Activated naive CD8-positive, alpha-beta T cell treated with anti-CD3 and anti-CD28 coated beads, Interleukin-2, amount 50 U/mL, for 24 hours (primary cell): Measurements from ENCODE around the gene MAD1L1.
"Not testable (repeated sequence)": the region's sequence is repeated elsewhere in the genome, so short reads cannot be mapped to it uniquely, and the experiment has no call there.

ENCODE experiments used
- ATAC-seq: fragments of 150-1000 bp; cut with Tn5 transposase; one replicate; pipeline ENCODE4 v1.10.0; 2021
- DNase-seq: peaks from one replicate; pipeline ENCODE4 v3.0.0; 2021
- H3K27ac Mint-ChIP-seq: one replicate; pipeline ENCODE4 v1.8.0; 2021; ENCODE audit warnings: mild to moderate bottlenecking, mixed read lengths
- H3K27me3 Mint-ChIP-seq: one replicate; pipeline ENCODE4 v1.8.0; 2021; ENCODE audit warnings: mixed read lengths
- H3K36me3 Mint-ChIP-seq: one replicate; pipeline ENCODE4 v1.8.0; 2021; ENCODE audit warnings: low read depth, mixed read lengths
- H3K4me1 Mint-ChIP-seq: one replicate; pipeline ENCODE4 v1.8.0; 2021; ENCODE audit warnings: mixed read lengths
- H3K4me3 Mint-ChIP-seq: one replicate; pipeline ENCODE4 v1.8.0; 2021; ENCODE audit warnings: mild to moderate bottlenecking, moderate library complexity, mixed read lengths
- H3K9me3 Mint-ChIP-seq: one replicate; pipeline ENCODE4 v1.8.0; 2021; ENCODE audit warnings: mixed read lengths

The MAD1L1 gene

DNA sequence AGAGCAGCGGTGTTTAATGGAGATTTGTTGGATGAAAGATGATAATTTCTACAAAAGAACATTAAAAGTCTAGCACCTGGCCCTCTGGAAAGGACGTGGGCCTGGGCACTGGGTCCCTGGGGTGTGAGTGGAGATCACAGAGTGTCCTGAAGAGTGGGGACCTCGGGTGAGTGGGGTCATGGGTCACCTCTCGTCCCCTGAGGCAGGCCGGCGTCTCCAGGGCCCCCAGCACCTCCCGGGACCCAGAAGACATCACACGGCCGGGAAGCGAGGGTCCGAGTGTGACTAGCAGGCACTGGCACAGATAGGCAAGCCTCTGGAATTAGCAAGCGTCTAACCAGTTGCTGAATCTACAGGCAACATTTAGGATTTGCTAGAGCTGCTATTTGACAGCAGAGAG, 257.2 kb downstream of the MAD1L1 start:
- DNase-seq (no peak), ATAC-seq (no peak)
- Mint-ChIP-seq H3K36me3 (peaks cover 10% of the 10 kb centered on the region), H3K4me3 (no peak overlapping the region), H3K4me1 (peaks cover 6% of the 10 kb centered on the region), H3K9me3 (no peaks in the 10 kb centered on the region), H3K27ac (no peak overlapping the region), H3K27me3 (no peaks in the 10 kb centered on the region)

DNA sequence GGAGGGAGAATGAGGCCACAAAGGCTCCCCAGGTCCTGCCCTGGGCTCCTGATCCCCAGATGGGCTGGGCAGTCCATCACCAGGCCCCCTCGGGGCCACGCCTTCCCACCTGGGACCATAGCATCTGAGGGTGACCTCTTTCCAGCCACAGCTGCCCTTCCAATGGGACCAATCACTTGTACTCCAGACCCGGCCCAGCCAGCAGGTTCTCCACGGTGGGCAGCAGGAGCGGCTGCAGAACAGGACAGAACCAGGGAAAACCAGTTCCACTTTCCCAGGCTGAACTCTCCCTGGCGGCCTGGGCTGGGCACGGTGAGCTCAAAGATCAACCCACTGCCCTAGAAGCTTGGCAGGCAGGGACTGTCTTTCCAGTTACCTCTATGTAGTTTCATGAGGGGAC, 257.6 kb downstream of the MAD1L1 start:
- H3K27ac Mint-ChIP-seq = no peak overlapping the region
- no peak for DNase-seq
- ATAC-seq = no peak
- no peaks in the 10 kb centered on the region for H3K9me3 Mint-ChIP-seq
- peaks cover 10% of the 10 kb centered on the region for H3K36me3 Mint-ChIP-seq
- H3K27me3 Mint-ChIP-seq = no peaks in the 10 kb centered on the region
- no peak overlapping the region for H3K4me3 Mint-ChIP-seq
- H3K4me1 Mint-ChIP-seq = peaks cover 6% of the 10 kb centered on the region

DNA sequence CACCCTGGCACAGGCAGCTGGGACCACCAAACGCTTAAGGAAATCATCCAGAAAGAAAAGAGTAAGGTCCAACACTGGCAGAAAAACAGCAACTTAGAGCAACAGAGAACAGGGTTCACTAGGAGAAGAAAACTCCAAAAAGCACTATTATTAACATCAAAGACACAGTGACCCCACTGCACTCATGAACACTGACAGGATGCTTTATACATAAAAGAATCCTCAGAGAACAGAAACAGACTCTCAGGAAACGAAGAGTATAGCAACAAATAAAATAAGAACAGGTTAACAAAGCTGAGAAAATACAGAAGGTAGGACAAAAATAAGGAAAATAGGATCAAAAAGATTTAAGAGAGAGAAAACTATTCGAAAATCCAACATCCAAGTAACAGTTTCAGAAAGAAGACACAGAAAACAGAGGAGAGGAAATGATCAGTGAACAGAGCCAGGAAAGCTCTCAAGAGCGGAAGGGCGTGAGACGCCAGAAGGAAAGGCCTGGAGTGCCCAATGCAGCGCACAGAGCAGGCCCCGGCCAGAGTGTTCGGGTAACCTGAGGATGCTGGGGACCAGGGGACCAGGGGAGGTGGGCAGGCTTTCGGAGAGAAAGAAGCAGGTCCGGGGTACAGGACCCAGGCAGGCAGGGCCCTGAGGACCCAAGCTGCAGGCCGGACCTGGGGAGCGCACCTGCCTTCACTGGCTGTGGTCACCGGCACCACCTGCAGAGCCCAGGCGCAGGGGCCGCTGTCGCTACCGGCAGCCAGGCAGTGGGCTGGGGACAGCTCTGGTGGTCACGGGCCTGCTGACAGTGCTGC, 258.2 kb downstream of the MAD1L1 start:
- H3K4me3 Mint-ChIP-seq = no peak overlapping the region
- no peak overlapping the region for H3K27ac Mint-ChIP-seq
- ATAC-seq (no peak), DNase-seq (no peak)
- peaks cover 11% of the 10 kb centered on the region for H3K4me1 Mint-ChIP-seq
- H3K27me3 Mint-ChIP-seq = no peaks in the 10 kb centered on the region
- no peaks in the 10 kb centered on the region for H3K9me3 Mint-ChIP-seq
- peaks cover 10% of the 10 kb centered on the region for H3K36me3 Mint-ChIP-seq

GRCh38 chr7:1973321-1974251, 259.2 kb downstream of the MAD1L1 start:
- Mint-ChIP-seq H3K27me3 (no peaks in the 10 kb centered on the region), H3K36me3 (peaks cover 10% of the 10 kb centered on the region), H3K27ac (no peak overlapping the region), H3K4me1 (peaks cover 13% of the 10 kb centered on the region), H3K4me3 (no peak overlapping the region), H3K9me3 (no peaks in the 10 kb centered on the region)
- no peak for DNase-seq
- no peak for ATAC-seq

DNA sequence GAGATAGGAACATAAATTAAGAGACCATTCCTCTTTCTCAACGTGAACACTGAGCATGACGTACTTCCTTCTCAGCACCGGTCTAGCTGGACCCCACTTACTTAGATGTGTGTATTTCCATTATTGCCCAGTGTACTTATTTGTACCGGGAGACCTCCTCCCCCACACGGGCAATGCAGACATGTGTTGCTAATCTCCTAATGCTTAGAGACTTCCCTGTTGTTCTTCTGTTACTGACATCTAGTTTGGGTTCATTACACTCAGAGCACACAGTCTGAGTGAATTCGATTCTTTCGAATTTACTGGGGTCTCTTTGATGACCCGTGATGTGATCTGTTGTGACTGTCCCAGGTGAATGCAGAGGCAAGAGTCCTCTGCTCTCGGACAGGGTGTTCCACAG, 260.0 kb downstream of the MAD1L1 start:
- Mint-ChIP-seq H3K27ac (no peak overlapping the region), H3K4me3 (no peak overlapping the region), H3K4me1 (peaks cover 13% of the 10 kb centered on the region), H3K36me3 (peaks cover 9% of the 10 kb centered on the region), H3K27me3 (no peaks in the 10 kb centered on the region), H3K9me3 (no peaks in the 10 kb centered on the region)
- no peak for DNase-seq
- no peak for ATAC-seq

GRCh38 chr7:1971946-1972654, 260.6 kb downstream of the MAD1L1 start:
- no peaks in the 10 kb centered on the region for H3K9me3 Mint-ChIP-seq
- DNase-seq (no peak), ATAC-seq (no peak)
- no peak overlapping the region for H3K27ac Mint-ChIP-seq
- H3K4me3 Mint-ChIP-seq = no peak overlapping the region
- no peaks in the 10 kb centered on the region for H3K27me3 Mint-ChIP-seq
- H3K36me3 Mint-ChIP-seq = peaks cover 15% of the 10 kb centered on the region
- peaks cover 13% of the 10 kb centered on the region for H3K4me1 Mint-ChIP-seq

DNA sequence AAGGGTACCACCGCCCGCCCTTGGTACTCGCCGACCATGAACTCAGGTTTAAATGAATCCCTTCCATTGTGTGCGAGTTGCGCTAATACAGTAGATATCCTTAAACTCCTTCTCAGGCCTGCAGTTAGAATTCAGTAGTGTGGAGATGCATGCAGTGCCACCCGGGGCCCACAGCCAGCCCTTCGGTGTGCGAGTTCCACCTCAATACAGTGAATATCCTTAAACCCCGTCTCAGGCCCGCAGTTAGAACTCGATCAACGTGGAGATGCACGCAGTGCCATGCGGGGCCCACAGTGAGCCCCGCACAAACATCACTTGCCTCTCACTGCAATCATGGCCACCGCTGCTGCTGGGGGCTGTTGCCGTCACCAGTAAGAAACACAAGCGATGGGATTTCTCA, 261.9 kb downstream of the MAD1L1 start:
- peaks cover 17% of the 10 kb centered on the region for H3K36me3 Mint-ChIP-seq
- no peak overlapping the region for H3K27ac Mint-ChIP-seq
- no peak overlapping the region for H3K4me3 Mint-ChIP-seq
- H3K9me3 Mint-ChIP-seq = no peaks in the 10 kb centered on the region
- no peaks in the 10 kb centered on the region for H3K27me3 Mint-ChIP-seq
- ATAC-seq (no peak), DNase-seq (no peak)
- peaks cover 13% of the 10 kb centered on the region for H3K4me1 Mint-ChIP-seq

DNA sequence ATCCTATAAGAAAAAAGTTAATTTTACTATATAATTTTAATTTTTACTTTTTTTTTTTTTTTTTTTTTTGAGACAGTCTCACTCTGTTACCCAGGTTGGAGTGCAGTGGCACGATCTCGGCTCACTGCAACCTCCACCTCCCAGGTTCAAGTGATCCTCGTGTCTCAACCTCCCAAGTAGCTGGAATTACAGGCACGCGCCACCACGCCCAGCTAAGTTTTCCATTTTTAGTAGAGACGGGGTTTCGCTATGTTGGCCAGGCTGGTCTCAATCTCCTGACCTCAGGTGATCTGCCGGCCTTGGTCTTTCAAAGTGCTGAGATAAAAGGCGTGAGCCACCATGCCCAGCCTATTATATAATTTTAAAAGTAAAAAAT, 262.5 kb downstream of the MAD1L1 start:
- not testable (repeated sequence) for H3K9me3 Mint-ChIP-seq, ATAC-seq, H3K4me3 Mint-ChIP-seq, H3K27ac Mint-ChIP-seq, DNase-seq, H3K27me3 Mint-ChIP-seq
- H3K36me3 Mint-ChIP-seq = peaks cover 13% of the 10 kb centered on the region
- H3K4me1 Mint-ChIP-seq = peaks cover 13% of the 10 kb centered on the region

GRCh38 chr7:1969459-1970284, 263.1 kb downstream of the MAD1L1 start:
- no peak for DNase-seq
- Mint-ChIP-seq H3K27me3 (no peaks in the 10 kb centered on the region), H3K9me3 (no peaks in the 10 kb centered on the region), H3K36me3 (peaks cover 16% of the 10 kb centered on the region), H3K27ac (no peak overlapping the region), H3K4me3 (no peak overlapping the region), H3K4me1 (peaks cover 13% of the 10 kb centered on the region)
- ATAC-seq = no peak

- peaks cover 21% of the 10 kb centered on the region for H3K36me3 Mint-ChIP-seq
- no peaks in the 10 kb centered on the region for H3K27me3 Mint-ChIP-seq
- H3K27ac Mint-ChIP-seq = no peak overlapping the region
- DNase-seq (no peak), ATAC-seq (no peak)
- H3K4me1 Mint-ChIP-seq = peaks cover 7% of the 10 kb centered on the region
- H3K9me3 Mint-ChIP-seq = no peaks in the 10 kb centered on the region
- H3K4me3 Mint-ChIP-seq = no peak overlapping the region
These were observed 264.2 kb downstream of the MAD1L1 start for GRCh38 chr7:1968397-1969111.

- no peak overlapping the region for H3K4me3 Mint-ChIP-seq
- DNase-seq (no peak), ATAC-seq (no peak)
- no peaks in the 10 kb centered on the region for H3K27me3 Mint-ChIP-seq
- peaks cover 7% of the 10 kb centered on the region for H3K4me1 Mint-ChIP-seq
- H3K36me3 Mint-ChIP-seq = peaks cover 27% of the 10 kb centered on the region
- H3K27ac Mint-ChIP-seq = no peak overlapping the region
- H3K9me3 Mint-ChIP-seq = no peaks in the 10 kb centered on the region
These were observed 265.0 kb downstream of the MAD1L1 start for GRCh38 chr7:1967512-1968396.

GRCh38 chr7:1966631-1967200, 266.0 kb downstream of the MAD1L1 start:
- DNase-seq (no peak), ATAC-seq (no peak)
- peaks cover 37% of the 10 kb centered on the region for H3K36me3 Mint-ChIP-seq
- H3K9me3 Mint-ChIP-seq = peaks cover 9% of the 10 kb centered on the region
- no peak overlapping the region for H3K27ac Mint-ChIP-seq
- no peak overlapping the region for H3K4me3 Mint-ChIP-seq
- peaks cover 3% of the 10 kb centered on the region for H3K27me3 Mint-ChIP-seq
- H3K4me1 Mint-ChIP-seq = peaks cover 16% of the 10 kb centered on the region
